HCT116 (cell line): ENCODE data around the gene CSNK1E. TPM values are rescaled to one million over a fixed set of nuclear protein-coding genes. Genes with fewer than 3 reads are reported as not detected.

Experiments used
- ATAC-seq: fragments of 200-7000 bp; cut with Tn5 transposase; 2 replicates; pipeline ENCODE4 v1.9.1; 2020; ENCODE audit warnings: mild to moderate bottlenecking, moderate library complexity
- BruUV-seq: library from RNA; stranded (reverse); fragments of 400-500 nt; replicated peaks from 2 replicates; lab custom pipeline; 2021; lab: Mats Ljungman, UMichigan
- CTCF ChIA-PET: fragments of 300-600 bp; sonication (Branson Sonifier 250); formaldehyde crosslinking; loops from one replicate; lab custom pipeline; 2021; ENCODE audit warnings: antibody characterized with exemption; lab: Charles Lee
- POLR2A ChIA-PET: fragments of 300-600, 350-600 bp; sonication (Branson Sonifier 250); formaldehyde crosslinking; loops from one replicate; lab custom pipeline; 2021; ENCODE audit warnings: antibody characterized with exemption; lab: Charles Lee
- RAD21 ChIA-PET, 2 experiments: fragments of 300-600 bp; sonication (Branson Sonifier 250); formaldehyde crosslinking; loops; one replicate each; lab custom pipeline; 2023; ENCODE audit warnings: low total read pairs in 2 of 2; ENCODE audit not compliant: uncharacterized antibody in 2 of 2, unreplicated experiment in 2 of 2, low non-redundant PET in 1 of 2; lab: Charles Lee
- DNase-seq: peaks from one replicate; pipeline ENCODE4 v3.0.0-alpha.2; 2010; ENCODE audit warnings: low read depth, low spot score
- H2AFZ ChIP-seq: fragments of 200-600 bp; shearing (Covaris generic), sonication (generic); 2 replicates; pipeline ENCODE4 v1.6.1; 2017; ENCODE audit warnings: low read depth, mixed run types, mixed read lengths, antibody characterized with exemption, low read length; ENCODE audit not compliant: poor library complexity, severe bottlenecking
- H3K27ac ChIP-seq: 2 replicates; pipeline ENCODE4 v1.5.1; 2012; ENCODE audit warnings: low read depth, low read length
- H3K27me3 ChIP-seq: fragments of 200-600 bp; sonication (generic); 2 replicates; pipeline ENCODE4 v1.6.1; 2016; ENCODE audit warnings: mixed run types, low read length, mixed read lengths; ENCODE audit not compliant: insufficient read depth
- H3K36me3 ChIP-seq, 2 experiments: fragments of 200-500 bp in 1 of 2; fragments of 200-600 bp in 1 of 2; sonication (Bioruptor generic) in 1 of 2; sonication (generic) in 1 of 2; 2 replicates each; pipeline versions ENCODE4 v1.5.1 to v1.6.1; 2014 to 2016; ENCODE audit warnings: low read length in 2 of 2, inconsistent platforms in 1 of 2, mixed read lengths in 1 of 2, mixed run types in 1 of 2; ENCODE audit not compliant: insufficient read depth in 2 of 2, control insufficient read depth in 1 of 2
- H3K4me1 ChIP-seq, 2 experiments: fragments of 200-600 bp in 1 of 2; sonication (generic) in 1 of 2; 2 replicates each; pipeline versions ENCODE4 v1.5.1 to v1.6.1; 2012 to 2017; ENCODE audit warnings: low read length in 2 of 2, inconsistent platforms in 1 of 2, mild to moderate bottlenecking in 1 of 2, mixed read lengths in 1 of 2, mixed run types in 1 of 2, moderate library complexity in 1 of 2; ENCODE audit not compliant: insufficient read depth in 2 of 2, control insufficient read depth in 1 of 2
- H3K4me2 ChIP-seq: fragments of 200-600 bp; sonication (generic); 2 replicates; pipeline ENCODE4 v1.6.1; 2017; ENCODE audit warnings: mixed run types, low read length, mixed read lengths
- H3K4me3 ChIP-seq, 2 experiments: fragments of 200-600 bp in 1 of 2; sonication (generic) in 1 of 2; replicated peaks in 1 of 2; 2 replicates each; pipeline ENCODE4 v1.5.1; 2011 to 2016; ENCODE audit warnings: low read length in 2 of 2, control low read depth in 1 of 2, low read depth in 1 of 2, mild to moderate bottlenecking in 1 of 2, mixed read lengths in 1 of 2, mixed run types in 1 of 2
- H3K79me2 ChIP-seq: fragments of 200-600 bp; sonication (generic); 2 replicates; pipeline ENCODE4 v1.6.1; 2017; ENCODE audit warnings: mild to moderate bottlenecking, mixed run types, low read length, moderate library complexity, mixed read lengths; ENCODE audit not compliant: insufficient read depth
- H3K9ac ChIP-seq: fragments of 200-600 bp; sonication (generic); 2 replicates; pipeline ENCODE4 v1.6.1; 2016; ENCODE audit warnings: low read length, mixed read lengths
- H3K9me2 ChIP-seq: fragments of 200-600 bp; sonication (generic), shearing (Covaris generic); 2 replicates; pipeline ENCODE4 v1.6.1; 2017; ENCODE audit warnings: mixed run types, mild to moderate bottlenecking, moderate library complexity; ENCODE audit not compliant: insufficient read depth
- H3K9me3 ChIP-seq, 2 experiments: fragments of 200-500 bp in 1 of 2; fragments of 200-600 bp in 1 of 2; sonication (Bioruptor generic) in 1 of 2; sonication (generic) in 1 of 2; 2 replicates each; pipeline ENCODE4 v1.6.1; 2014 to 2017; ENCODE audit warnings: low read length in 2 of 2, mixed read lengths in 2 of 2, inconsistent platforms in 1 of 2, low read depth in 1 of 2, mild to moderate bottlenecking in 1 of 2, mixed run types in 1 of 2, moderate library complexity in 1 of 2; ENCODE audit not compliant: control insufficient read depth in 1 of 2, insufficient read depth in 1 of 2
- H4K20me1 ChIP-seq: fragments of 200-600 bp; sonication (generic), shearing (Covaris generic); 2 replicates; pipeline ENCODE4 v1.6.1; 2017; ENCODE audit warnings: mixed run types, mild to moderate bottlenecking, moderate library complexity; ENCODE audit not compliant: insufficient read depth
- CBX3 ChIP-seq: IDR thresholded peaks from 2 replicates; pipeline ENCODE4 v1.6.1; 2012; ENCODE audit warnings: low read depth
- CEBPB ChIP-seq: IDR thresholded peaks from 2 replicates; pipeline ENCODE4 v1.6.1; 2012; ENCODE audit warnings: low read depth
- EGR1 ChIP-seq: IDR thresholded peaks from 2 replicates; pipeline ENCODE4 v1.6.1; 2012; ENCODE audit warnings: low read depth
- ELF1 ChIP-seq: IDR thresholded peaks from 2 replicates; pipeline ENCODE4 v1.6.1; 2012; ENCODE audit warnings: low read depth, borderline replicate concordance
- EZH2 ChIP-seq: fragments of 200-600 bp; sonication (generic); IDR thresholded peaks from 2 replicates; pipeline ENCODE4 v1.6.1; 2017; ENCODE audit warnings: antibody characterized with exemption, mixed run types
- EZH2phosphoT487 ChIP-seq: fragments of 200-600 bp; IDR thresholded peaks from 2 replicates; pipeline ENCODE4 v1.6.1; 2018; ENCODE audit warnings: antibody characterized with exemption, borderline replicate concordance
- FOSL1 ChIP-seq: IDR thresholded peaks from 2 replicates; pipeline ENCODE4 v1.6.1; 2012; ENCODE audit warnings: low read depth
- RAD21 ChIP-seq: IDR thresholded peaks from 2 replicates; pipeline ENCODE4 v1.6.1; 2012; ENCODE audit warnings: low read depth, mild to moderate bottlenecking
- REST ChIP-seq: IDR thresholded peaks from 2 replicates; pipeline ENCODE4 v1.6.1; 2012; ENCODE audit warnings: low read depth
- SIN3A ChIP-seq: IDR thresholded peaks from 2 replicates; pipeline ENCODE4 v1.6.1; 2012; ENCODE audit warnings: low read depth
- SP1 ChIP-seq: IDR thresholded peaks from 2 replicates; pipeline ENCODE4 v1.6.1; 2012; ENCODE audit warnings: low read depth
- SRF ChIP-seq: IDR thresholded peaks from 2 replicates; pipeline ENCODE4 v1.6.1; 2012; ENCODE audit warnings: low read depth
- YY1 ChIP-seq: IDR thresholded peaks from 2 replicates; pipeline ENCODE4 v1.6.1; 2011; ENCODE audit warnings: low read length, low read depth, moderate library complexity, mild to moderate bottlenecking; ENCODE audit not compliant: insufficient replicate concordance; ENCODE audit errors: extremely low read depth
- ZFX ChIP-seq: fragments of 450-650 bp; IDR thresholded peaks from 2 replicates; pipeline ENCODE4 v1.6.1; 2017
- ZNF274 ChIP-seq: fragments of 200-500 bp; sonication (Bioruptor generic); IDR thresholded peaks from 2 replicates; pipeline ENCODE4 v1.6.1; 2014; ENCODE audit warnings: mild to moderate bottlenecking, low read depth, low read length, inconsistent platforms
- intact Hi-C: fragments of 100-400 bp; cut with micrococcal nuclease; formaldehyde crosslinking; loops from 2 replicates; pipeline ENCODE4 v1.10.0; 2022
- total RNA-seq: library from RNA; stranded (reverse); gene quantifications from one replicate; pipeline ENCODE4 v1.2.1, GENCODE V29; 2021; ENCODE audit not compliant: unreplicated experiment
- TF ChIP-seq, protein P1 (sequence below), 3 experiments: fragments of 200-600 bp in 1 of 3; sonication (generic) in 1 of 3; IDR thresholded peaks in 2 of 3; conservative IDR thresholded peaks in 1 of 3; 2 replicates each; pipeline ENCODE4 v1.5.1; 2012 to 2017; ENCODE audit warnings: low read depth in 2 of 3, low read length in 2 of 3, antibody characterized with exemption in 1 of 3, borderline replicate concordance in 1 of 3, control low read depth in 1 of 3, mild to moderate bottlenecking in 1 of 3, mixed read lengths in 1 of 3, mixed run types in 1 of 3, moderate library complexity in 1 of 3; ENCODE audit not compliant: insufficient read depth in 1 of 3
- TF ChIP-seq, protein P2 (sequence below): IDR thresholded peaks from 2 replicates; pipeline ENCODE4 v1.6.1; 2011; ENCODE audit warnings: mild to moderate bottlenecking, low read length, moderate library complexity; ENCODE audit not compliant: insufficient replicate concordance; ENCODE audit errors: extremely low read depth
- TF ChIP-seq, protein P3 (sequence below): IDR thresholded peaks from 2 replicates; pipeline ENCODE4 v1.6.1; 2012

CSNK1E gene
- total RNA-seq, 1 experiment from 2014 or later: 190 TPM

DNA sequence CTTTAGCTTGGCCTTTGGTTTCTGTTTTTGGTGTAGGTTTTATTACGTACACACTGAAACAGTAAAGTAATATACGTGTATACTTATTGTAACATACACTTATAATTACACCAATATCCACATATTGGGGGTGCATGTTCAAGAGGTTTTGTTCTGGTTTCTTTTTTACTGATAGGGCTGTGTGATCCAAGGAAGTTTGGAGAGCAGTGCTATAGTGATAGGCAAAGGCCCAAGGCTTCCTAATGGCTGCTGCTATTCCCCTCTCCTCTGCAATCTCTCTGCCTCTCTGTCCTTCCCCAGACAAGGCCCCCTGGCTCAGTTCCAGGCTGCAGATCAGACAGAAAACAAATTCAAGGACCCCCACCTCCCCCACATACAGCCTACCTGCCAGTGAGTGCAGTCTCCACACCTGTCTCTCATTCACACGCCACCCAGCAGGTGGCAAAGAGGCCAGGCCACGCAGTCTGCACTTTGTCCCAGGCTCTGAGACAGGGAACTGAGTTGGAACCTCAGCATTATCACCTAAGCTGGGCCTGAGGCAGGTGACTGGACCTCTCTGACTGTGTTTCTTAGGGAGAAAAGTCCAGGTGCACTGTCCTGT is 59.5 kb downstream of the CSNK1E start:
- peaks cover 5 to 6% of the 10 kb centered on the region in 2 experiments; a peak in 2 of 4 replicates for H3K4me1 ChIP-seq
- TF ChIP-seq CBX3 (no peak), EZH2 (no peak), ZFX (no peak), YY1 (no peak), EGR1 (no peak), SIN3A (no peak), ELF1 (no peak), RAD21 (no peak), FOSL1 (no peak), CEBPB (no peak), REST (no peak), EZH2phosphoT487 (no peak), SRF (no peak), ZNF274 (no peak), SP1 (no peak)
- TF ChIP-seq, protein P1, sequence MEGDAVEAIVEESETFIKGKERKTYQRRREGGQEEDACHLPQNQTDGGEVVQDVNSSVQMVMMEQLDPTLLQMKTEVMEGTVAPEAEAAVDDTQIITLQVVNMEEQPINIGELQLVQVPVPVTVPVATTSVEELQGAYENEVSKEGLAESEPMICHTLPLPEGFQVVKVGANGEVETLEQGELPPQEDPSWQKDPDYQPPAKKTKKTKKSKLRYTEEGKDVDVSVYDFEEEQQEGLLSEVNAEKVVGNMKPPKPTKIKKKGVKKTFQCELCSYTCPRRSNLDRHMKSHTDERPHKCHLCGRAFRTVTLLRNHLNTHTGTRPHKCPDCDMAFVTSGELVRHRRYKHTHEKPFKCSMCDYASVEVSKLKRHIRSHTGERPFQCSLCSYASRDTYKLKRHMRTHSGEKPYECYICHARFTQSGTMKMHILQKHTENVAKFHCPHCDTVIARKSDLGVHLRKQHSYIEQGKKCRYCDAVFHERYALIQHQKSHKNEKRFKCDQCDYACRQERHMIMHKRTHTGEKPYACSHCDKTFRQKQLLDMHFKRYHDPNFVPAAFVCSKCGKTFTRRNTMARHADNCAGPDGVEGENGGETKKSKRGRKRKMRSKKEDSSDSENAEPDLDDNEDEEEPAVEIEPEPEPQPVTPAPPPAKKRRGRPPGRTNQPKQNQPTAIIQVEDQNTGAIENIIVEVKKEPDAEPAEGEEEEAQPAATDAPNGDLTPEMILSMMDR (IDR thresholded peaks at IDR 0.05 in 2 of 3, conservative IDR thresholded peaks at IDR 0.05 in 1 of 3; ENCODE audit: borderline replicate concordance in 1 of 3, insufficient read depth in 1 of 3, low read depth in 2 of 3, low read length in 2 of 3): no peak
- TF ChIP-seq, protein P2, sequence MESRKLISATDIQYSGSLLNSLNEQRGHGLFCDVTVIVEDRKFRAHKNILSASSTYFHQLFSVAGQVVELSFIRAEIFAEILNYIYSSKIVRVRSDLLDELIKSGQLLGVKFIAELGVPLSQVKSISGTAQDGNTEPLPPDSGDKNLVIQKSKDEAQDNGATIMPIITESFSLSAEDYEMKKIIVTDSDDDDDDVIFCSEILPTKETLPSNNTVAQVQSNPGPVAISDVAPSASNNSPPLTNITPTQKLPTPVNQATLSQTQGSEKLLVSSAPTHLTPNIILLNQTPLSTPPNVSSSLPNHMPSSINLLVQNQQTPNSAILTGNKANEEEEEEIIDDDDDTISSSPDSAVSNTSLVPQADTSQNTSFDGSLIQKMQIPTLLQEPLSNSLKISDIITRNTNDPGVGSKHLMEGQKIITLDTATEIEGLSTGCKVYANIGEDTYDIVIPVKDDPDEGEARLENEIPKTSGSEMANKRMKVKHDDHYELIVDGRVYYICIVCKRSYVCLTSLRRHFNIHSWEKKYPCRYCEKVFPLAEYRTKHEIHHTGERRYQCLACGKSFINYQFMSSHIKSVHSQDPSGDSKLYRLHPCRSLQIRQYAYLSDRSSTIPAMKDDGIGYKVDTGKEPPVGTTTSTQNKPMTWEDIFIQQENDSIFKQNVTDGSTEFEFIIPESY: no peak
- TF ChIP-seq, protein P3, sequence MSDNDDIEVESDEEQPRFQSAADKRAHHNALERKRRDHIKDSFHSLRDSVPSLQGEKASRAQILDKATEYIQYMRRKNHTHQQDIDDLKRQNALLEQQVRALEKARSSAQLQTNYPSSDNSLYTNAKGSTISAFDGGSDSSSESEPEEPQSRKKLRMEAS: no peak
- no peak overlapping the region for H3K9ac ChIP-seq
- peaks cover 68% of the 10 kb centered on the region for H3K79me2 ChIP-seq
- ChIA-PET RAD21 (no interaction called here), CTCF (no interaction called here), POLR2A (no interaction called here)
- ATAC-seq (no peak), DNase-seq (no peak)
- H3K4me3 ChIP-seq: no peak overlapping the region
- H3K4me2 ChIP-seq: no peak overlapping the region
- intact Hi-C loops: no loop called here
- H3K27me3 ChIP-seq: no peaks in the 10 kb centered on the region
- H4K20me1 ChIP-seq: peaks cover 4% of the 10 kb centered on the region; the same call in 1 of the 2 replicates
- no peak overlapping the region for H3K27ac ChIP-seq
- no peaks in the 10 kb centered on the region for H3K9me3 ChIP-seq
- BruUV-seq: no TSS peak
- no peak overlapping the region for H2AFZ ChIP-seq
- no peaks in the 10 kb centered on the region for H3K36me3 ChIP-seq
- H3K9me2 ChIP-seq: no peaks in the 10 kb centered on the region
